GM12874 (cell line): ENCODE results near the gene BTBD1.

Source experiments
- CTCF ChIP-seq: IDR thresholded peaks from 2 replicates; pipeline ENCODE4 v1.5.1; 2011; ENCODE audit warnings: low read depth, mild to moderate bottlenecking, control low read depth, low read length, moderate library complexity; ENCODE audit not compliant: insufficient read depth

Gene BTBD1

GRCh38 chr15:83090465-83090864 lies 23.4 kb upstream of the BTBD1 start:
- TF ChIP-seq CTCF: no peak

- no peak for TF ChIP-seq CTCF
Observed at GRCh38 chr15:83088876-83089275, 21.8 kb upstream of the BTBD1 start.

DNA sequence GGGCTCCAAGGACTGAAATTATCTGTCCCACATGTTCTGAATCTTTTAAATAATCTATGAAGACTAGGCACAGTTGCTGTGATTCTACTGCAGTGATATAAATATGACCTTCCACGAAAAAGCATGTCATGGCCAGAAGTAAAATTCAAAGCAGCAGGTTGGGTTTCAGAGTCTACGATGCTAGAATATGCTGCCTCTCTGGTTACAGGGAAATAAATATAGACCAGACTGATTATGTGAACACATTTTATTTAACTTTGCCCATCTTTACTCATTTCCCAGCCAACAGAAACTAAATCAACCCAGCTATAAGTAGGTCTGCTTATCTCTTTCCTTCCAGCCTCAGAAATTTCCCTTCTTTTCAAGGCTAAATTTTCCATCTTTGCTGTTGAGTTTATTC lies 20.5 kb upstream of the BTBD1 start:
- no peak for TF ChIP-seq CTCF

- TF ChIP-seq CTCF: no peak
Observed at GRCh38 chr15:83082730-83083386, 15.8 kb upstream of the BTBD1 start.

DNA sequence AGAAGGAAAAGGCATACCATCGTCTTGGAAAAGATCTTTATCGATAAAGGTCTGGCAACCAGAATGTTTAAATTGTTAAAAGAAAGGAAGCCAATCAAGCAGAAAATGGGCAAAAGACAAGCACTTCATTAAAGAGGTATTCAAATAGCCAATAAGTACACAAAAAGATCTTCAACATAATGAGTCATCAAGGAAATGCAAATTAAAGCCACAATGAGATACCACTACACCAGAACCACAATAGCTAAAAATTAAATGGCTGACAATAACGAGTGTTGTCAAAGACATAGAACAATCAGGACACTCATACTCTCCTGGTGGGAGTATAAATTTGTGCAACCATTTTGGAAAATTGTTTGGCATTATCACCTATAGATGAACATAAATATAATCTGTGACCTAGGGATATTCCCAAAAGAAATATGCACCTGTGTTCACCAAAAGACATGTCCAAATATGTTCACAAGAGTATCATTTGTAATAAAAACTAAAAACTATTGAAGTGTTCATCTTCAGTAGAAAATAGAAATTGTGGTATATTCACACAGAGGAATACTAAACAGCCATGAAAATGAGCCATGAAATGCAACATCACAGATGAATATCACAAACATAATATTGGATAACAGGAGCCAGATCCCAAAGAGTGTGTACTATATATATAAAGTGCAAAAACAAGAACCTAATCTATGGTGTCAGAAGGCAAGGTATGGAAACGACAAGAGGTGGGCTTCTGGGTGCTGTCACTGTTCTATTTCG lies 14.4 kb upstream of the BTBD1 start:
- TF ChIP-seq CTCF: no peak

GRCh38 chr15:83078712-83079111 lies 11.7 kb upstream of the BTBD1 start:
- TF ChIP-seq CTCF: no peak

- TF ChIP-seq CTCF: no peak
Observed at GRCh38 chr15:83077491-83078230, 10.6 kb upstream of the BTBD1 start.
